Panc1 (cell line): ENCODE results near the gene HMOX1.

ENCODE experiments used
- SIN3A ChIP-seq: IDR thresholded peaks from 2 replicates; pipeline ENCODE4 v1.6.1; 2012; ENCODE audit warnings: low read depth, mild to moderate bottlenecking, low read length, moderate library complexity, borderline replicate concordance; ENCODE audit not compliant: insufficient read depth
- TF ChIP-seq, protein P1 (sequence below): fragments of 450-650 bp; IDR thresholded peaks from 2 replicates; pipeline ENCODE4 v1.5.1; 2017; ENCODE audit warnings: mild to moderate bottlenecking

GRCh38 chr22:35434061-35434710 lies 53.3 kb downstream of the HMOX1 start:
- TF ChIP-seq, protein P1, sequence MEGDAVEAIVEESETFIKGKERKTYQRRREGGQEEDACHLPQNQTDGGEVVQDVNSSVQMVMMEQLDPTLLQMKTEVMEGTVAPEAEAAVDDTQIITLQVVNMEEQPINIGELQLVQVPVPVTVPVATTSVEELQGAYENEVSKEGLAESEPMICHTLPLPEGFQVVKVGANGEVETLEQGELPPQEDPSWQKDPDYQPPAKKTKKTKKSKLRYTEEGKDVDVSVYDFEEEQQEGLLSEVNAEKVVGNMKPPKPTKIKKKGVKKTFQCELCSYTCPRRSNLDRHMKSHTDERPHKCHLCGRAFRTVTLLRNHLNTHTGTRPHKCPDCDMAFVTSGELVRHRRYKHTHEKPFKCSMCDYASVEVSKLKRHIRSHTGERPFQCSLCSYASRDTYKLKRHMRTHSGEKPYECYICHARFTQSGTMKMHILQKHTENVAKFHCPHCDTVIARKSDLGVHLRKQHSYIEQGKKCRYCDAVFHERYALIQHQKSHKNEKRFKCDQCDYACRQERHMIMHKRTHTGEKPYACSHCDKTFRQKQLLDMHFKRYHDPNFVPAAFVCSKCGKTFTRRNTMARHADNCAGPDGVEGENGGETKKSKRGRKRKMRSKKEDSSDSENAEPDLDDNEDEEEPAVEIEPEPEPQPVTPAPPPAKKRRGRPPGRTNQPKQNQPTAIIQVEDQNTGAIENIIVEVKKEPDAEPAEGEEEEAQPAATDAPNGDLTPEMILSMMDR, result no peak
- no peak for TF ChIP-seq SIN3A
